GM21360 (cell line): ENCODE results near the gene WWOX.

Experiments used
- ATAC-seq: cut with Tn5 transposase; IDR thresholded peaks from one replicate; pipeline ENCODE4 v1.9.1; 2021; ENCODE audit warnings: mild to moderate bottlenecking, moderate library complexity; ENCODE audit not compliant: unreplicated experiment

Gene WWOX

GRCh38 chr16:78292086-78292843, 192.8 kb downstream of the WWOX start:
- ATAC-seq: no peak

- no peak for ATAC-seq
Observed at GRCh38 chr16:78292844-78293380, 193.5 kb downstream of the WWOX start.

- no peak for ATAC-seq
Observed at GRCh38 chr16:78294538-78295225, 195.2 kb downstream of the WWOX start.

- no peak for ATAC-seq
Observed at GRCh38 chr16:78297066-78297666, 197.7 kb downstream of the WWOX start.

GRCh38 chr16:78298986-78299385, 199.5 kb downstream of the WWOX start:
- no peak for ATAC-seq

- no peak for ATAC-seq
Observed at GRCh38 chr16:78300469-78300868, 201.0 kb downstream of the WWOX start.

GRCh38 chr16:78303946-78304345, 204.5 kb downstream of the WWOX start:
- no peak for ATAC-seq

GRCh38 chr16:78306361-78306760, 206.9 kb downstream of the WWOX start:
- no peak for ATAC-seq

- ATAC-seq: no peak
Observed at GRCh38 chr16:78307824-78308528, 208.5 kb downstream of the WWOX start.

GRCh38 chr16:78309763-78310162, 210.3 kb downstream of the WWOX start:
- ATAC-seq: no peak

GRCh38 chr16:78310196-78310595, 210.7 kb downstream of the WWOX start:
- no peak for ATAC-seq

GRCh38 chr16:78310990-78311561, 211.6 kb downstream of the WWOX start:
- no peak for ATAC-seq

- ATAC-seq: no peak
Observed at GRCh38 chr16:78311831-78312230, 212.4 kb downstream of the WWOX start.

- no peak for ATAC-seq
Observed at GRCh38 chr16:78317564-78318240, 218.2 kb downstream of the WWOX start.

- no peak for ATAC-seq
Observed at GRCh38 chr16:78321620-78322360, 222.3 kb downstream of the WWOX start.

GRCh38 chr16:78323315-78323714, 223.9 kb downstream of the WWOX start:
- no peak for ATAC-seq

GRCh38 chr16:78324649-78325285, 225.3 kb downstream of the WWOX start:
- no peak for ATAC-seq

- no peak for ATAC-seq
Observed at GRCh38 chr16:78325468-78326352, 226.3 kb downstream of the WWOX start.
